T47D (cell line): ENCODE results near the gene STARD4.

Experiments used
- DNase-seq, 2 experiments: peaks; one replicate each; pipeline versions ENCODE4 v3.0.0 to v3.0.0-alpha.2; 2011 to 2012; ENCODE audit warnings: low read depth in 1 of 2, low spot score in 1 of 2
- JUND ChIP-seq: IDR thresholded peaks from 2 replicates; pipeline ENCODE4 v1.6.1; 2012; ENCODE audit warnings: low read depth
- in situ Hi-C: cut with HindIII; loops from 2 replicates; pipeline ENCODE4 v1.10.0; 2016; ENCODE audit warnings: low sequenced_read_pairs, low pct_unique_long_range_greater_than_20kb

Gene STARD4

GRCh38 chr5:111453295-111453694, 59.0 kb downstream of the STARD4 start:
- in situ Hi-C loops: no loop called here

DNA sequence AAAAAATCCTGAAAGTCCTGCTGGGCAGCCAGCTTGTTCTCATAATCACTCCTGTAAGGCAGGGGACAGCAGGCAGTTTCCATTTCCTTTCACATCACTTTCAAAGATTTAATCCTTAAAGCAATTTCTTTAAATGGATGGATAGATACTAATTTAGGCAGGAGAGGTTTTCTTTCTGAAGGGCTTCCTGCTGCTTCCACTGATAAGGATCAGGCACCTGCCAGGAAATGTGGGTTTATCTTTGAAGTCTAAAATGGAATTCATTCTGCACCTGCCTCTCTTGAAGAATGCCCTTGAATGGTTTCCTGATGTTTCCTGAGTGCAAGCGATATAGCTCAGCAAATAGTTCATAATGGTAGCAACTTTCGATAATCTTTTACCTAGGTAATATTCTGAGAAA, 64.5 kb downstream of the STARD4 start:
- DNase-seq: no peak
- in situ Hi-C loops: no loop called here
- TF ChIP-seq JUND: no peak

More at GRCh38 chr5:111453295-111453694, 59.0 kb downstream of the STARD4 start:
- no peak for DNase-seq
- no peak for TF ChIP-seq JUND

- no peak for TF ChIP-seq JUND
- no peak for DNase-seq
- in situ Hi-C loops: no loop called here
Measured at GRCh38 chr5:111447099-111447498, 65.2 kb downstream of the STARD4 start.
